Astrocyte (in vitro differentiated cells and primary cell): ENCODE results near the gene GCSAM.

Experiments used
- EZH2 ChIP-seq: IDR thresholded peaks from 2 replicates; pipeline ENCODE4 v1.6.1; 2012; ENCODE audit warnings: mild to moderate bottlenecking, low read length, inconsistent platforms; ENCODE audit not compliant: insufficient read depth
- TF ChIP-seq, protein P1 (sequence below): IDR thresholded peaks from 2 replicates; pipeline ENCODE4 v1.5.1; 2011; ENCODE audit warnings: low read depth, mild to moderate bottlenecking, inconsistent platforms, low read length, moderate library complexity; ENCODE audit not compliant: insufficient read depth

GRCh38 chr3:112170046-112170445 lies 37.0 kb upstream of the GCSAM start:
- TF ChIP-seq, protein P1, sequence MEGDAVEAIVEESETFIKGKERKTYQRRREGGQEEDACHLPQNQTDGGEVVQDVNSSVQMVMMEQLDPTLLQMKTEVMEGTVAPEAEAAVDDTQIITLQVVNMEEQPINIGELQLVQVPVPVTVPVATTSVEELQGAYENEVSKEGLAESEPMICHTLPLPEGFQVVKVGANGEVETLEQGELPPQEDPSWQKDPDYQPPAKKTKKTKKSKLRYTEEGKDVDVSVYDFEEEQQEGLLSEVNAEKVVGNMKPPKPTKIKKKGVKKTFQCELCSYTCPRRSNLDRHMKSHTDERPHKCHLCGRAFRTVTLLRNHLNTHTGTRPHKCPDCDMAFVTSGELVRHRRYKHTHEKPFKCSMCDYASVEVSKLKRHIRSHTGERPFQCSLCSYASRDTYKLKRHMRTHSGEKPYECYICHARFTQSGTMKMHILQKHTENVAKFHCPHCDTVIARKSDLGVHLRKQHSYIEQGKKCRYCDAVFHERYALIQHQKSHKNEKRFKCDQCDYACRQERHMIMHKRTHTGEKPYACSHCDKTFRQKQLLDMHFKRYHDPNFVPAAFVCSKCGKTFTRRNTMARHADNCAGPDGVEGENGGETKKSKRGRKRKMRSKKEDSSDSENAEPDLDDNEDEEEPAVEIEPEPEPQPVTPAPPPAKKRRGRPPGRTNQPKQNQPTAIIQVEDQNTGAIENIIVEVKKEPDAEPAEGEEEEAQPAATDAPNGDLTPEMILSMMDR: no peak
- no peak for TF ChIP-seq EZH2
